H1 (cell line): ENCODE data around the gene DRC1.

ENCODE experiments used
- ATF3 ChIP-seq: IDR thresholded peaks from 2 replicates; pipeline ENCODE4 v1.6.1; 2011; ENCODE audit warnings: low read depth, mild to moderate bottlenecking, low read length; ENCODE audit not compliant: insufficient read depth
- CTCF ChIP-seq, 3 experiments: IDR thresholded peaks; 1 replicate in 2 of 3; 2 replicates in 1 of 3; pipeline versions ENCODE4 v1.5.1 to v1.6.1; 2011; ENCODE audit warnings: low read length in 3 of 3, mild to moderate bottlenecking in 3 of 3, inconsistent platforms in 2 of 3, low read depth in 1 of 3, moderate library complexity in 1 of 3; ENCODE audit not compliant: insufficient read depth in 1 of 3; ENCODE audit errors: control extremely low read depth in 1 of 3
- JUN ChIP-seq: IDR thresholded peaks from 2 replicates; pipeline ENCODE4 v1.6.1; 2011; ENCODE audit warnings: low read depth, mild to moderate bottlenecking, improper control_type of control experiment, low read length
- RAD21 ChIP-seq, 2 experiments: IDR thresholded peaks in 1 of 2; conservative IDR thresholded peaks in 1 of 2; 2 replicates each; pipeline ENCODE4 v1.6.1; 2011; ENCODE audit warnings: low read depth in 2 of 2, low read length in 2 of 2, improper control_type of control experiment in 1 of 2, inconsistent platforms in 1 of 2, mild to moderate bottlenecking in 1 of 2, moderate library complexity in 1 of 2
- RBBP5 ChIP-seq: IDR thresholded peaks from 2 replicates; pipeline ENCODE4 v1.7.1; 2012; ENCODE audit warnings: low read depth, mild to moderate bottlenecking, inconsistent platforms, low read length, moderate library complexity, borderline replicate concordance
- RFX5 ChIP-seq: IDR thresholded peaks from 2 replicates; pipeline ENCODE4 v1.6.1; 2011; ENCODE audit warnings: low read depth, low read length, improper control_type of control experiment, borderline replicate concordance
- SRF ChIP-seq: IDR thresholded peaks from 2 replicates; pipeline ENCODE4 v1.6.1; 2011; ENCODE audit warnings: mild to moderate bottlenecking, low read depth, low read length, moderate library complexity
- SUZ12 ChIP-seq: fragments of 200-600 bp; sonication (generic); IDR thresholded peaks from 2 replicates; pipeline ENCODE4 v1.6.1; 2012; ENCODE audit warnings: mild to moderate bottlenecking, inconsistent platforms, low read length, moderate library complexity, mixed read lengths

GRCh38 chr2:26503231-26503880 lies 101.6 kb downstream of the DRC1 start:
- TF ChIP-seq CTCF (IDR thresholded peaks at IDR 0.05; ENCODE audit: control extremely low read depth in 1 of 3, insufficient read depth in 1 of 3, low read depth in 1 of 3, low read length in 3 of 3) = peak; percentile 71 to 94 (median 85)
- TF ChIP-seq ATF3 = no peak
- peak; percentile 60 to 64 for TF ChIP-seq RAD21 (IDR thresholded peaks at IDR 0.05 in 1 of 2, conservative IDR thresholded peaks at IDR 0.05 in 1 of 2; ENCODE audit: low read depth in 2 of 2, low read length in 2 of 2)
- TF ChIP-seq SUZ12 = no peak
- TF ChIP-seq RFX5 = no peak
- TF ChIP-seq SRF = no peak
- no peak for TF ChIP-seq JUN
- peak; percentile 72; the same call in 1 of the 2 replicates for TF ChIP-seq RBBP5
